ENCODE measurements around the gene UBL4B.
A peak's percentile ranks its signal among the peaks of the same experiment; 100 is the strongest.

Gene UBL4B

DNA sequence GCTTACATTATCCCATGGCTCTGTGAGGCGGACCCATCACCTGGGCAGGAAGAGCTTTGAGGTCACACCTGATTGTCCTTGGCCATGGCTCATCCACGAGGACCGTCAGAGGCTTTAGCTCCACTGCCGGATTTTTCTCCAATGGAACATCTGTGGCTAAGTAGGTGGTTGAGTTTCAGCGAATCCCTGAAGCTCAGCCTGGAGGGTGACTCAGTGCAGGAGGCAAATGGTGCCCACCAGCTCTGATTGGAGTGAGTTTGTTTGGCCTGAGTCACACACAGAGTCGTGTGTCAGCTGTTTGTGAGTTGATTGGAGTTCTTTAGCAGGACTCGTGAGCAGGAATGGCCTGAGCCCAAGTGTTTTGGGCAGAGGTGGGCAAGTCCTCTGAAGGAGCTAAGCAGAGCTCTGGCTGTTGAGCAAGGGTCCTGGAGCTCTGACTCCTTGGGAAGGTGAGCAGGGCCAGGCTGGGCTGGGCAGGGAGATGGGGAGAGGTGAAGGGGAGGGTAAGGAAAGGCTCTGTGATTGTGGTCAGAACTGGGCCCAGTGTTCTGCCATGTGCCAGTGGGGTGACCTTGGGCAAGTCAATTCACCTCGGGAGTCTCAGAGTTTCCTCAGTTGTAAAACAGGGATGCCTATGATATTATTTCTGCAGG, 40.0 kb downstream of the UBL4B start:
- no peak for DNase-seq (ENCODE audit: low read depth in 3 of 3)

DNA sequence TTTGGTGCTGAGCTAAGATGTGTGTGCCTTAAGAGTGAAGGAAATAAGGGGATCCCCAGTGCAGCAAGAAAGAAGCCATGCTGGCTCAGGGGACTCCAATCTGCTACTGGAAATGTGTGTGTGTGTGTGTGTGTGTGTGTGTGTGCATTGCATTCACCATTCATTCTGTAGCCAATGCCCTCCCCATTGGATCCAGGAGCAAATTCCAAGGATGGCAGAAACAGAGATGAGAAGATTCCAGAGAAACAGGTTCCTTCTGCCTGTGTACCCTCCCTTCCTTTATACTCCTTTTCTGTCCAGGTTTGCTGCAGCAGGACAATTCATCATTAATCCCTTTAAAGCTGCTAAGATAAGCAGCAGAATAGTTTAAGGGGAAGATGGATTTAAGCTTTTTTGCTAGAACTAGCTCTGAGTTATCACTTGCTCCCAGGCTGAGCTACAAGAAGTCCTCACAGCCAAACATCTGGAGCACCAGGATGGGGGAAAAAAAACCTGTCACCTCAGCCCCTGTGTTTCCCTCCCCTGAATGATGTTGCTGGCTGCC, 41.2 kb downstream of the UBL4B start:
- no peak for DNase-seq (ENCODE audit: low read depth in 3 of 3)

DNA sequence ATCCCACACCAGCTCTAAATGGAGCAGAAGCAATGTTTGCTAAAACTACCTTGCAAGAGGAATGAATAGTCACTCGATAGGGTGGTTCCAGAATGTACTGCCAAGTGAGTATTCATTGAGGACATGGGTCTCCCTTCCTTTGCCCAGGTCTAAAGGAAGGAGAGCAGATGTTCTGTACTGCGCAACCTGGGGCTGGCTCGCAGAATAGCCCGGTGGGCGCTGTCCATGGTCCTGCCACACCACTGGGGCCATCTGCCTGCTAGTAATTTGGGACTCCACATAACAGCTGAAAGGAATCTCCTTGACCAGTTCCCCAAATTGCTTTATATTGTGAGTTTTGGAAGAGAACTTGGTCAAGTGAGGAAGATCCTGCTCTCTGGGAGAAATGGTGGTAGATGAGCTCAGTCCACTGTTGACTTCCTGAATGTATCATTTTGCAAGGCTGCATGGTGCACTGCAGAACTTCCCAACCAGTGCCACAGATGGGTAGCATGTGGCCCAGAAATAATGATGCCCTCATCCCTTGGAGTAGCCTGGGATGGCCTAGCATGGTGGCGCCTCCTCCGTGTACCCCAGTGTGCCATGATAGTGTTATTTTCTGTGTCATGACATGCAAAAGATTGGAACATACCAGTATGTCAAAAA, 43.8 kb downstream of the UBL4B start:
- peak; percentile 12 to 37 (median 12) for DNase-seq (ENCODE audit: low read depth in 3 of 3)

DNA sequence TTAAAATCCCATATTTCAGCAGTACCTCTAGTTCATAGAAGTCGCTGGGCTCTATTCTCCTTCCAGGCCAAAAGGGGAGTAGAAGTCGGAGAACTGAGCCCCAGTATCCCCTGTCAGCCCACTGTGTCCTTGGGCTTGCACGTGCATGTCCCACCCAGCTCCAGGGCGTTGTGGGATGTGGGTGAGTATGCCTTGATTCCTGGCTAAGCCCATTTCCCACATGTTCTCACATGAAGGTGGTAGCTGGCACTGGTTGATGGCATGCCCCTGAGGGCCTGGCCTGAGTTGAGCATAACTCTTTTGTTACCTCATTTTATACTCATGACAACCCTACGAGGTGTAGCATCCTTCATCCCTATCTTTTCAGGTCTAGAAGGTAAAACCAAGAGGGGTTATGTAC, 46.0 kb downstream of the UBL4B start:
- no peak for DNase-seq (ENCODE audit: low read depth in 3 of 3)

DNA sequence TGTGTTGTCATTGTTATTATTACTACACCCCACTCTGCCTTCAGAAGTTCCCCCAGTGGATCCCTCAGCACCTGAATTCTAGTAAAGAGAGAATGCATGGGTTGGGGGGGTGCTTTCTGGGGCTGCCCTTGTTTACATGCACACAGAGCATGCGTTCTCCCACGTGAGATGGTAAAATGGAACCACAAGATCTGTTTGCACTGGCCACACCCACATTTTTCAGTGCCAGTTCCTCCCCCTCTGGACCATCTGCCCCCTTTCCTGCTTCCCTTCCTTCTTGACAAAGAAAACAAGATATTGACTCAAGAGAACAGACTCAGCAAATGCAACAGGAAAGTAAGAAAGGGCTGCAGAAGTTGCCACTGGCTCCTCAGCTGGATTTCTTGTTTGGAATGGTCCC, 46.9 kb downstream of the UBL4B start:
- DNase-seq (ENCODE audit: low read depth in 3 of 3) = no peak

DNA sequence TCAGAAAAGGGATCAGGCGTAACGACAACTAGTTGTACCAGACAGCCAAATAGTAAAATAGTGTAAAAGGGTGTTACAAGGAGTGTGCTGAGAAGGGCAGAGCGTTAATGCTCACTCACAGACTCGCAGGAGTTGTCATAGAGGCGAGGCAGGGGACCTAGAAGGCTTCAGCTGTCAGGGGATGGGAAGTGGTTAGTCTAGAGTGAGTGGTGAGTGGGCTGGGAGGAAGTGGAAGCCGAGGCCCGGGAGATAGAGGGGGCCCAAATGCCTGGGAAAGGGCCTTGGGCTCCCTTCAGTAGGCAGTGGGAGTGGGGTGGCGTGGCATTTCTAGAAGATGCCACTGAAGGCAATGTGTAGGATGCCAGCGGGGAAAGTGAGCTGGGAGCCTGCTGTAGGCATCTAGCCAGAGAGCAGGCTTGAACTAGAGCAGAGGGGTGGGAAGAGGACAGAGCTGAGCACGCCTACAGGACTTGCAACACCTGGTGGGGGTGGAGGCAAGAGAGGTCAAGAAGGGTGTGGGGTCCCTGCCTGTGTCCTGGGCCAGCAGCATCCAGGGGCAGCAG, 48.4 kb downstream of the UBL4B start:
- no peak for DNase-seq (ENCODE audit: low read depth in 3 of 3)

DNA sequence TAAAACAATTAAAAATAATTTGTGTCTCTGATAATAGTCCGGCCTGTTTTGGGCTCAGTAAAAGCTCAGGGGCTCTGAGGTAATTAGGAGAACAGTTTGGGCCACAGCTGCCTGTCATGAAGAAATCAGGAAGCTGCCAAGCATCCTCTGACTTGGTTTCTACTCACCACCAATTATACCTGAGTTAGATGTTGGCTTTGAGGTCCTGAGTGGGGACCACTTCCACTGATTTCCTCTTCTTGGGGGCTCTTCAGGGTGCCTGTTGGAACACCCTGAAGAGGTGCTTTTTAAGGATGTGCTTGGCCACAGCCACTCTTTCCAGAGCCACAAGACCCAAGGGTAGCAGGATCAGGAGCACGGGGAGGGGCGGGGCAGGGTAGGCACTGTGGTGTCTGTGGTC, 48.9 kb downstream of the UBL4B start:
- no peak for DNase-seq (ENCODE audit: low read depth in 3 of 3)

DNA sequence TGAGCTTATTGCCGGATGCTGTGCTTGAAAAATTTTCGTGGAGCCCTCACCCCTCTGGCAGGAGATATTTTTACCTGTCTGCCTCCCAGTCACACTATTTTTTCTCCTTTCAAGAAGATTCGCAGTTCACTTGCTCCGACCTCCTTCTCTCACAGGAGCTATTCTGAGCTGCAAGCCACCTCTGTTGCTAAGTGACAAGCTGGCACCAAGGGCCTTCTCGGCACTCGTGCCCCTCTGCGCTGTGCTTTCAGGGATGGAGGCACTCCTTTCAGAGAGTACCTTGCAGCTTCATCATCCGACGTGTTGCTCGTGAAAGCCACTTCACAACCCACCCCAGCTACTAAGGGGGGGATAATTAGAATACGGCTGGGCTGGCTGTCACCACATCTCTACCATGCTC, 49.6 kb downstream of the UBL4B start:
- DNase-seq (ENCODE audit: low read depth in 3 of 3) = no peak

Measured in stimulated activated CD4-positive, alpha-beta T cell treated with anti-CD3 and anti-CD28 coated beads, TNF-alpha, amount 100 ng/mL, for 48 hours (primary cell).